T-cell (primary cell): Measurements from ENCODE around the gene C10orf90. TPM values are rescaled to one million over a fixed set of nuclear protein-coding genes. Genes with fewer than 3 reads are reported as not detected.

Source experiments
- ATAC-seq, 4 experiments: fragments of 200-7000 bp in 3 of 4; fragments of 150-1000 bp in 1 of 4; cut with Tn5 transposase; replicated peaks in 1 of 4; 1 replicate in 3 of 4; 2 replicates in 1 of 4; pipeline ENCODE4 v1.10.0; 2021; ENCODE audit warnings: moderate library complexity in 3 of 4, mild to moderate bottlenecking in 2 of 4, moderate number of reproducible peaks in 1 of 4
- CTCF ChIA-PET, 2 donors: fragments of 300-600 bp; sonication (Branson Sonifier 250); formaldehyde crosslinking; loops; one replicate each; lab custom pipeline; 2022; ENCODE audit warnings: antibody characterized with exemption in 2 of 2; lab: Charles Lee
- POLR2A ChIA-PET, 2 donors: fragments of 300-600 bp; sonication (Branson Sonifier 250); formaldehyde crosslinking; loops; one replicate each; lab custom pipeline; 2022; ENCODE audit warnings: antibody characterized with exemption in 2 of 2; lab: Charles Lee
- DNase-seq, 35 experiments: peaks; one replicate each; pipeline versions ENCODE4 v3.0.0 to v3.0.0-alpha.2; 2013 to 2023
- H3K27ac ChIP-seq: one replicate; pipeline ENCODE4 v1.5.1; 2013; ENCODE audit warnings: low read length
- H3K27me3 ChIP-seq, 2 experiments: replicated peaks in 1 of 2; 1 replicate in 1 of 2; 2 replicates in 1 of 2; pipeline versions ENCODE4 v1.6.1 to v1.7.0; 2013; ENCODE audit warnings: low read length in 1 of 2, mixed read lengths in 1 of 2; ENCODE audit not compliant: control insufficient read depth in 2 of 2, insufficient read depth in 2 of 2; ENCODE audit errors: extremely low read depth in 1 of 2
- H3K36me3 ChIP-seq, 2 donors: 1 replicate in 1 of 2; 2 replicates in 1 of 2; pipeline versions ENCODE4 v1.6.1 to v1.7.0; 2013; ENCODE audit warnings: low read length in 1 of 2; ENCODE audit not compliant: control insufficient read depth in 2 of 2, insufficient read depth in 1 of 2; ENCODE audit errors: extremely low read depth in 1 of 2
- H3K4me1 ChIP-seq, 2 experiments: 1 replicate in 1 of 2; 2 replicates in 1 of 2; pipeline versions ENCODE4 v1.6.1 to v1.7.0; 2013; ENCODE audit warnings: low read length in 2 of 2, mixed read lengths in 1 of 2; ENCODE audit not compliant: insufficient read depth in 2 of 2, control insufficient read depth in 1 of 2; ENCODE audit errors: extremely low read depth in 1 of 2
- H3K4me3 ChIP-seq, 2 donors: 1 replicate in 1 of 2; 2 replicates in 1 of 2; pipeline versions ENCODE4 v1.5.1 to v1.7.0; 2013; ENCODE audit warnings: mild to moderate bottlenecking in 2 of 2, low read length in 1 of 2, moderate library complexity in 1 of 2; ENCODE audit not compliant: control insufficient read depth in 1 of 2; ENCODE audit errors: extremely low read depth in 1 of 2
- H3K9me3 ChIP-seq: 2 replicates; pipeline ENCODE4 v1.7.0; 2013
- H3K27ac Mint-ChIP-seq, 2 donors: one replicate each; pipeline ENCODE4 v1.8.0; 2020 to 2021; ENCODE audit warnings: mild to moderate bottlenecking in 2 of 2, mixed read lengths in 2 of 2
- H3K27me3 Mint-ChIP-seq, 2 donors: one replicate each; pipeline ENCODE4 v1.8.0; 2021 to 2022; ENCODE audit warnings: mixed read lengths in 2 of 2
- H3K36me3 Mint-ChIP-seq: one replicate; pipeline ENCODE4 v1.8.0; 2021; ENCODE audit warnings: mixed read lengths
- H3K4me1 Mint-ChIP-seq, 3 donors: one replicate each; pipeline ENCODE4 v1.8.0; 2020 to 2022; ENCODE audit warnings: mixed read lengths in 3 of 3, mild to moderate bottlenecking in 1 of 3
- H3K4me3 Mint-ChIP-seq, 3 donors: one replicate each; pipeline ENCODE4 v1.8.0; 2020 to 2022; ENCODE audit warnings: mild to moderate bottlenecking in 3 of 3, mixed read lengths in 3 of 3, moderate library complexity in 3 of 3
- H3K9me3 Mint-ChIP-seq, 3 donors: one replicate each; pipeline ENCODE4 v1.8.0; 2020 to 2022; ENCODE audit warnings: mixed read lengths in 3 of 3
- WGBS: methylation state at CpG from one replicate; pipeline ENCODE4 v1.1.5; 2013; ENCODE audit warnings: missing lambda C conversion rate; ENCODE audit not compliant: insufficient coverage; 5-methylcytosine and 5-hydroxymethylcytosine counted together
- total RNA-seq, 35 experiments: library from RNA in 6 of 35; stranded (reverse) in 6 of 35; fragments of 120-200 nt in 1 of 35; gene quantifications; one replicate each; pipeline versions ENCODE4 v1.2.1 to v1.2.4 and lab custom pipeline; 2013 to 2026

The C10orf90 gene
- total RNA-seq, 5 donors from 2014 or later (not counting 1 experiment from before 2014, with no cell fraction given), result not detected

DNA sequence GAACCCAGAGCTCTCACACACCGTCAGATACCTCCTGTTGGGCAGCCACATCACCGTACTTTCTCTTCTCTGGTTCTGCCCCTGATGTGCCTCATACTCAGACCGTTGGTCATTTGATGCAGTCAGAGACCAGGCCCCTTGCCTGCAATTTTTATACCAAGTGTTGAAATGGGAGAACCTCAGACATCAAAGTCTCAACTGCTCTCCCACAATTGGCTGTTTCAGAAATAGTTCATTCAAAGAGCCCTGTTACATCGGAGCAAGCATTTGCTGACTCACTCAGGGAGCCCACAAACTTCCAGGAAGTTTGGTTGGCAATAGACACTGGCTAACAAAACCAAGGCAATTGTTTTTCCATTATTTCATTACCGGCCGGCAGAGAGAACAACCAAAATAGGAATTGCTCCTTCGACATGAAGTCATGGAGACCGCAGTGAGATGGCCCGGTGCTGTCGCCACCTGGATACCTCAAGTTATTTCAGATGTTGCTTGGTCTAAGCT lies 248.7 kb downstream of the C10orf90 start:
- Mint-ChIP-seq H3K36me3 (no peaks in the 10 kb centered on the region), H3K9me3 (peaks cover 11 to 27% (median 17%) of the 10 kb centered on the region in 3 donors), H3K27me3 (peaks cover 0 to 4% of the 10 kb centered on the region in 2 donors), H3K4me3 (no peak overlapping the region), H3K27ac (no peak overlapping the region), H3K4me1 (peaks cover 0 to 4% (median 2%) of the 10 kb centered on the region in 3 donors)
- ChIA-PET CTCF (no interaction called here), POLR2A (no interaction called here)
- H3K4me1 ChIP-seq, result no peaks in the 10 kb centered on the region
- H3K27ac ChIP-seq, result no peak overlapping the region
- H3K4me3 ChIP-seq, result no peak overlapping the region
- H3K36me3 ChIP-seq, result no peaks in the 10 kb centered on the region
- H3K9me3 ChIP-seq, result no peaks in the 10 kb centered on the region
- 59% methylated on average over 8 of the region's 10 CpGs for WGBS
- ATAC-seq, result no peak
- H3K27me3 ChIP-seq, result no peaks in the 10 kb centered on the region
- no peak for DNase-seq

- Histone ChIP-seq H3K36me3 (no peaks in the 10 kb centered on the region), H3K27ac (no peak overlapping the region), H3K9me3 (no peaks in the 10 kb centered on the region), H3K4me3 (no peak overlapping the region), H3K27me3 (no peaks in the 10 kb centered on the region), H3K4me1 (no peaks in the 10 kb centered on the region)
- no peaks in the 10 kb centered on the region for H3K36me3 Mint-ChIP-seq
- CTCF ChIA-PET, result no interaction called here
- 94% methylated on average over 3 of the region's 12 CpGs for WGBS
- H3K4me1 Mint-ChIP-seq, result peaks cover 0 to 4% (median 2%) of the 10 kb centered on the region in 3 donors
- DNase-seq (no peak), ATAC-seq (no peak)
- H3K27ac Mint-ChIP-seq, result no peak overlapping the region
- POLR2A ChIA-PET, result no interaction called here
- H3K27me3 Mint-ChIP-seq, result no peaks in the 10 kb centered on the region
- no peak overlapping the region for H3K4me3 Mint-ChIP-seq
- H3K9me3 Mint-ChIP-seq, result peaks cover 6 to 27% (median 26%) of the 10 kb centered on the region in 3 donors
Measured at GRCh38 chr10:126420567-126421300, 249.8 kb downstream of the C10orf90 start.

- H3K27me3 Mint-ChIP-seq, result peaks cover 0 to 3% of the 10 kb centered on the region in 2 donors
- POLR2A ChIA-PET, result no interaction called here
- DNase-seq, result no peak
Measured at GRCh38 chr10:126417220-126417825, 253.2 kb downstream of the C10orf90 start.

DNA sequence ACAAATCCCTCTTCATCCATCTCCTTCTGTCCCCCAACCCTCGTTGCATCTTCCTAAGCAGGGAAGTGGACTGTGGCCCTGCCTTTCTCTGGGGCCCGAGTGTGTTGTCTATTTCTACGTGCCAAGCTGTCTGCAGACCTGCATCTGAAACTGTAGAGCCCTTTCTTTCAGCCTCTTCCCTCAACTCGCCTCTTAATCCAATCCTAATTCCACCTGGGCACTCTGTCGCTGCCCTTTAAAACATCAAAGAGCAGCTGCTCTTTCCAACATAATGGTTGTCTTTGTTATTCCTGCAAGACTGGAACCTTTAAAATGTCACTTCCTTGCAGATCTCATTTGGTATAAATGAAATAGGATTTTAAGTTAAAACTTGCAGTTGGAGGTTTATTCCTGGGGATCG lies 260.7 kb downstream of the C10orf90 start:
- Histone ChIP-seq H3K4me3 (no peak overlapping the region), H3K27me3 (peaks cover 2 to 3% of the 10 kb centered on the region in 2 experiments), H3K9me3 (no peaks in the 10 kb centered on the region), H3K4me1 (no peaks in the 10 kb centered on the region), H3K27ac (no peak overlapping the region), H3K36me3 (no peaks in the 10 kb centered on the region)
- ChIA-PET POLR2A (no interaction called here), CTCF (no interaction called here)
- DNase-seq (no peak), ATAC-seq (no peak)
- H3K4me3 Mint-ChIP-seq, result no peak overlapping the region
- H3K9me3 Mint-ChIP-seq, result peaks cover 0 to 7% (median 0%) of the 10 kb centered on the region in 3 donors
- H3K4me1 Mint-ChIP-seq, result no peaks in the 10 kb centered on the region
- peaks cover 0 to 3% of the 10 kb centered on the region in 2 donors for H3K27me3 Mint-ChIP-seq
- 51% methylated on average over 5 of the region's 6 CpGs for WGBS
- H3K27ac Mint-ChIP-seq, result no peak overlapping the region
- no peaks in the 10 kb centered on the region for H3K36me3 Mint-ChIP-seq

More at GRCh38 chr10:126417220-126417825, 253.2 kb downstream of the C10orf90 start:
- H3K4me3 ChIP-seq, result no peak overlapping the region
- peaks cover 0 to 4% (median 0%) of the 10 kb centered on the region in 3 donors for H3K4me1 Mint-ChIP-seq
- no peaks in the 10 kb centered on the region for H3K27me3 ChIP-seq
- no peak for ATAC-seq
- no peaks in the 10 kb centered on the region for H3K36me3 ChIP-seq
- CTCF ChIA-PET, result interaction anchor here in 1 of 2 donors (0.6 kb wide), 1 partner anchor 889 kb away, joined by 3 read pairs; no protein-coding TSS in a partner anchor
- no peaks in the 10 kb centered on the region for H3K36me3 Mint-ChIP-seq
- no peak overlapping the region for H3K27ac ChIP-seq
- H3K9me3 ChIP-seq, result no peaks in the 10 kb centered on the region
- no peaks in the 10 kb centered on the region for H3K4me1 ChIP-seq
- no peak overlapping the region for H3K27ac Mint-ChIP-seq
- peaks cover 0 to 19% (median 12%) of the 10 kb centered on the region in 3 donors for H3K9me3 Mint-ChIP-seq
- no CpG with 5 or more reads among the region's 4 CpGs for WGBS
- no peak overlapping the region for H3K4me3 Mint-ChIP-seq

- no peak overlapping the region for H3K4me3 ChIP-seq
- no peaks in the 10 kb centered on the region for H3K36me3 ChIP-seq
- H3K4me3 Mint-ChIP-seq, result no peak overlapping the region
- ChIA-PET CTCF (no interaction called here), POLR2A (no interaction called here)
- no peak overlapping the region for H3K27ac Mint-ChIP-seq
- H3K36me3 Mint-ChIP-seq, result no peaks in the 10 kb centered on the region
- DNase-seq, result no peak
- no peak for ATAC-seq
- peaks cover 0 to under 1% (median 0%) of the 10 kb centered on the region in 3 donors for H3K9me3 Mint-ChIP-seq
- H3K27me3 Mint-ChIP-seq, result peaks cover 0 to under 1% of the 10 kb centered on the region in 2 donors
- 26% methylated on average over 5 of the region's 11 CpGs for WGBS
- peaks cover 2 to 3% of the 10 kb centered on the region in 2 experiments for H3K27me3 ChIP-seq
- no peaks in the 10 kb centered on the region for H3K9me3 ChIP-seq
- no peaks in the 10 kb centered on the region for H3K4me1 Mint-ChIP-seq
- no peaks in the 10 kb centered on the region for H3K4me1 ChIP-seq
- no peak overlapping the region for H3K27ac ChIP-seq
Measured at GRCh38 chr10:126408953-126409641, 261.4 kb downstream of the C10orf90 start.

GRCh38 chr10:126407831-126408230 lies 262.7 kb downstream of the C10orf90 start:
- H3K36me3 ChIP-seq, result no peaks in the 10 kb centered on the region
- H3K4me3 Mint-ChIP-seq, result no peak overlapping the region
- H3K4me1 Mint-ChIP-seq, result no peaks in the 10 kb centered on the region
- WGBS, result 20% methylated on average over 1 of the region's 2 CpGs
- H3K9me3 ChIP-seq, result no peaks in the 10 kb centered on the region
- POLR2A ChIA-PET, result no interaction called here
- H3K27ac ChIP-seq, result no peak overlapping the region
- peaks cover 2 to 3% of the 10 kb centered on the region in 2 experiments for H3K27me3 ChIP-seq
- no peaks in the 10 kb centered on the region for H3K27me3 Mint-ChIP-seq
- no peaks in the 10 kb centered on the region for H3K36me3 Mint-ChIP-seq
- CTCF ChIA-PET, result no interaction called here
- no peaks in the 10 kb centered on the region for H3K4me1 ChIP-seq
- H3K4me3 ChIP-seq, result no peak overlapping the region
- H3K9me3 Mint-ChIP-seq, result no peaks in the 10 kb centered on the region
- ATAC-seq (no peak), DNase-seq (no peak)
- no peak overlapping the region for H3K27ac Mint-ChIP-seq
